HG03097 (cell line): ENCODE results near the gene ACBD3.
A peak's percentile ranks its signal among the peaks of the same experiment; 100 is the strongest.

ENCODE experiments used
- ATAC-seq: cut with Tn5 transposase; IDR thresholded peaks from one replicate; pipeline ENCODE4 v1.9.1; 2021; ENCODE audit not compliant: unreplicated experiment, low FRiP score

ACBD3 gene

DNA sequence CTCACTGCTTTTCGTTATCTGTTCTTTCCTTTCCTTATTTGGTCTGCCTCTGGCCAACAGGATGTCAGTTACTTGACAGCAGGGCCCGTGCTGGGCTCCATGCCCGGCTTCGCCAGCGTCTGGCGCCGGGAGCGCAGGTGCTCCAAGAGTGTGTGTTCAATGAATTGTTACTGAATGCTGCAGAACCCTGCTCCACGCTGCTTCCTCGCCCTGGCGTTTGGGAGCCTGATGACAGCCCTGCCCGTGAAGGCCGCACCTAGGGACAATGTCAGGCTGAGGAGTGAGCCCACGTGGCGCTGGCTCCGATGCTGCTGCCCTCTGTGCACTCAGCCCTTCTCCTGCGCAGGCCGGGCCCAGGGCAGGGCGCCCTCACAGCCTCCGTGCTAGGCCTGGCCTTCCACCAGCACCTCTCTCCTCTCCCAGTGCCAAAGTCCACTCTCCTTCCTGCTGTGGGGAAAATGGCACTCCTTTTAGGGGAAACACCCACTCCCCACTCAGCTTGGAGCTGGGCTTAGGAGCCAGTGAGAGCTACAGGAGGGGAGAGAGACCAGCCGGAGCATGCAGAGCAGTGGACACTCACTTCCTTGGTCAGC, 51.4 kb downstream of the ACBD3 start:
- no peak for ATAC-seq

DNA sequence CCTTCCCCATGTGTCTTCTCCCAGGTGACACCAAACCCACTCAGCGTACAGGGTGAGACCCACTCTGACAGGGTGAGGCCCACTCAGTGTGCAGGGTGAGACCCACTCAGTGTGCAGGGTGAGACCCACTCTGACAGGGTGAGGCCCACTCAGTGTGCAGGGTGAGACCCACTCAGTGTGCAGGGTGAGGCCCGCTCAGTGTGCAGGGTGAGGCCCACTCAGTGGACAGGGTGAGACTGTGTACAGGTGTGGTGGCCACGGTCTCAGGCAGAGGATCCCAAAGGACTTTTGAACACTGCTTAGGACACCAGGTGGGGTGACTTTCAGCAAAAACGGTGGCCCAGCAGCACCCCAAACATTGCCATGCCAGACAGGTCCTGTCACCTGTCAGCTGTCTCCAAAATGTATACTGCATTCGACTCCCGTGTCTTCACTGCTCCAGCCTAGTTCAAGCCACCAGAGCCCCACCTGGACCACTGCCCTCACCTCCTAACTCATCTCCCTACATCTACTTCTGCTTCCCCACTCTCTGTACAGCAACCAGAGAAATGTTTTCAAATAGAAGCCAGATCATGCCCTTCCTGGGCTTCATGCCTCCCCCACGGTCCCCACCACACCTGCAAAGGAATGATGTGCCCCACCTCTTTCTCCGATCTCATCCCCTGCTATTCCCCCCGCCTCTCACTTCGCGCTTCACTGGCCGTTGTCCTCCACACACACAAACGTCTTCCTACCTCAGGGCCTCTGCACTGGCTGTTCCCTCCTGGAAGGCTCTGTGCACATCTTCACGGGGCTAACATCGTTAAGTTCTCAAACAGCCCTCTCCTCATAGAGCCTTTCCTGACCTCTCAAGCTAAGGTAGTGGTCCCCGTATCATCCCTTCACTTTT, 52.1 kb downstream of the ACBD3 start:
- no peak for ATAC-seq

DNA sequence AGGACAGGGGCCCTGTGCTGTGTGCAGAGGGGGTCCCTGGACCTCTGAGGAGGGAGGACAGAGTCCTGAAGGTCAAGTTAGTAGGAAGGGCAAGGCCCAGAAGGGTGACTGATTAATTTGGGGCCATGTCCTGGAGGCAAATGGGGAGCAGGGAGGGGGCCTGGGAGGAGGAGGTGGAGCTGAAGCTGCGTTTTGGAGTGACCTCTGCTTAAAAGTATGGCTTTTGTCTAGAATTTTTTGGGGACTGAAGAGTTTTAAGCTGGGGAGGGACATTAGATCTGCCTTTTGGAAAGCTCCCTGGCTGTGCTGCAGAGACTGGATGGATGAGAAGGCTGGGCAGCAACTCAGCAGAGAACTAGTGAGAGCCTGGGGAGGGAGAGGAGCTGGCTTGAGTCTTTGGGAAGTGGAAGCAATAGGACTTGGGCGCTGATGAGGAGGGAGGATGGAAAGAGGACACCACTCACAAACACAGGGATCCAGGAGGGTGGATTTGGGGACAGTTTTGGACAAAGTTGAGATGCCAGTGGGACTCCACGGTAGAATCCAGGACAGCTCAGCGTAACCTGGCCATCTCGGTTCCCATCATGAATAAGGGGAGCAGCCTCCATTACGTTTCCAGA, 52.9 kb downstream of the ACBD3 start:
- no peak for ATAC-seq

DNA sequence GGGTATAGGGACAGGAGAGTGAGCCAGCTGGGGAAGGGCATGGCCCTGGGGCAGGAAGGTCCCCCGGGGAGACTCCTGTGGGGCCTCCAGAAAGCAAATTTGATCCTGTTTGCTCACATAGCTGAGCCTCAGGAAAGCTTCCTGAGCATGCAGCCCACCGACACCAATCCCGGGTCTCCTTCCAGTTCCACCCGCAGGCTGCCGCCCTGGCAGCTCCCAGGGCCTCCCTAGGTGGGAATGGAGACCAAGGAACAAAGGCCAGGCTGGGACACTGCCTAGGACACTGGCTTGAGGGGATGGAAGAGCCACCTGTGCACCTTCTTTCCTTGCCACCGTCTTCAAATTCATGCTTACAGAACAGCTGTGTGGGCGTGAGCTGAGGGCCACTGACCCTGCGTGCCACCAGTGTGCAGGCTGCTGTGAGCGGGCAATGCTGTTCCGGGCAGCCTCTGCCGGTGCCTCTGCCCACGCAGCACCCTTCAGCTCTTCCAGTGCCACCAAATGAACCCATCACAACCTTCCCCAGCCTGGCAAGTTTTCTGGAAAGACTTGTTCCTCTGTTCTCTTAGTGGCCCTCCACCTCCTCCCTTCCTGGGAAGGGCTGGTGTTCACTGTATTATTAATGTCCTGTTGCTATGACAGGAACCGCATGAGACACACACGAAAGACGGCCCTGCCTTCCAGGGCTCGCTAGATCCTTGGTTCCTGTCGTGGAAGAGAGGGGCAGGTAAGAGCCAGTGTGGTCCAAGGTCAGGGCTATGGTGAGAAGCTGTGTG, 53.6 kb downstream of the ACBD3 start:
- ATAC-seq = no peak

DNA sequence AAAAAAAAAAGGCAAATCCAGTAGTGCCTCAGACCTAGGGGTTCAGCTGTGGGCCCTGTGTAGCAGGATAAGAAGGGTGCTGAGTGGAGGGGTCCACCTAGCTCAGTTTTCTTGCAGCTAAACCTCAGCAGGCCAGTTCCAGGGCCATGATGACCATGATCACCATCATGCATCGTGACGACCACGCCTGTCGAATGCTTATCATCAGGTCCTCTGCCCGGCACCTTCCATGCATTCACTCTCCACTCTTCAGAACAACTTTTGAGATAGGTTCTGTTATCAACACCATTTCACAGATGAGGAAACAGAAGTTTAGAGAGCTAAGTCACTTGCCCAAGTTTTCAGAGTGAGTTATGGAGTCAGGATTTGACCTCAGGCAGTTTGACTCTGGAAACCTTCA, 54.9 kb downstream of the ACBD3 start:
- no peak for ATAC-seq

DNA sequence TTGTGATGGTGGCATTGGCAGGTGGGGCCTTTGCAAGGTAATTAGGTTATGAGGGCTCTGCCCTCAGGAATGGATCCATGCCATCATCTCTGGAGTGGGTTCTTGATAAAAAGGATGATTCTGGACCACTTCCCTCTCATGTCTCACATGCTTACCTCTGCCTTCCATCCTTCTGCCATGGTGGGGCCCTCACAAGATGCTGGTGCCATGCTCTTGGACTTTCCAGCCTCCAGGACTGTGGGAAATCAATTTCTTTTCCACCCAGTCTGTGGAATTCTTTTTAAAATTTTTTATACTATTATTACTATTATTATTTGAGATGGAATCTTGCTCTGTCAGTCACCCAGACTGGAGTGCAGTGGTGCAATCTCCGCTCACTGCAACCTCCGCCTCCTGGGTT, 57.3 kb downstream of the ACBD3 start:
- ATAC-seq = no peak

DNA sequence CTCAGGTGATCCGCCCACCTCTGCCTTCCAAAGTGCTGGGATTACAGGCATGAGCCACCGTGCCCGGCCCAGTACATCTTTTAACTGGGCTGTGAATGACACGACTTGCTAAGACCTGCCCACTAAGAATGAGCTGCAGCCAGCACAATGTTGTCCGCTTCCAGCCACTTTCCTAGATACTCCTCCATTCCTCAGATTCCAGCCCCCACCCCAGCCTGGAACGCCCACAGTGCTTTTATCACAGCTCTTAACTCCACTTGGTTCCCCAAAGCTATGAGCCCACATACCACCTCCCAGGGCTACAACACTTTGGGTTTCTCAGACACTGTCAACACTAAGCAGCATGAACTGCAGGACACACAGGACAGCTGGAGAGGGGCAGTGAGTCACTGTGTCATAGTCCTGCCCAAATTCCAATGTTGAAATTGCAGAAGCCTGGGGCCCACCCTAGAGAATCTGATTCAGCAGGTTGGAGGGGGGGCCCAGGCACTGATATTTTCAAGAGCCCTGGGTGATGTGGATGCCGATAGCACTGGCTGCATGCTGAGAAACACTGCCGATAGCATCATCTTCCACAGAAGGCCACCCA, 58.0 kb downstream of the ACBD3 start:
- no peak for ATAC-seq

DNA sequence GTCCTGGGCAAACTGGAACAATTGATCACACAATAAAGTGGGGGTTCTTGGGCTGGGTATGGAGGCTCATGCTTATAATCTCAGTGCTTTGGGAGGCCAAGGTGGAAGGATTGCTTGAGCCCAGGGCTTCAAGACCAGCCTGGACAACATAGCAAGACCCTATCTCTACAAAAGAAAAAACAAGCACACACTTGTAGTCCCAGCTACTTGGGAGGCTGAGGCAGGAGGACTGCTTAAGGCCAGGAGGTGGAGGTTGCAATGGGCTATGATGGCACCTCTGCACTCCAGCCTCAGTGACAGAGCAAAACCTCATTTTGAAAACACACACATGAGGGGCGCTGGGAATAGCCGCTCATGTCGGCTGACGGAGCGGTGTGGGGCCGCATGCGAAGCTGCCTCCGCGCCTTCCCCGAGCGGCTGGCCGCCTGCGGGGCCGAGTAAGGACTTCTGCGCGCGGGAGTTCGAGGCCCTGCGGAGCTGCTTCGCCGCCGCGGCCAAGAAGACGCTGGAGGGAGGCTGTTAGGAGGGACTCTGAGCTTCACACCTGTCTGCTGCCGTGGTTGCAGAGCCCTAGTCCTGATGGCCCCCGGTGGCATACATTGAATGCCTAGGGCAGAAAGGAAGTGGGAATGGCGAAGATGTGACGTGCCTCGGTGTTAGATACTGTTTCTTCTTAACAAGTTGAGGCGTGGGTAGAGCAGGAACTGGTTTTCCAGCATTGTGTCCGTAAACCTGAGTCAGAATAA, 59.5 kb downstream of the ACBD3 start:
- ATAC-seq = peak; percentile 5

DNA sequence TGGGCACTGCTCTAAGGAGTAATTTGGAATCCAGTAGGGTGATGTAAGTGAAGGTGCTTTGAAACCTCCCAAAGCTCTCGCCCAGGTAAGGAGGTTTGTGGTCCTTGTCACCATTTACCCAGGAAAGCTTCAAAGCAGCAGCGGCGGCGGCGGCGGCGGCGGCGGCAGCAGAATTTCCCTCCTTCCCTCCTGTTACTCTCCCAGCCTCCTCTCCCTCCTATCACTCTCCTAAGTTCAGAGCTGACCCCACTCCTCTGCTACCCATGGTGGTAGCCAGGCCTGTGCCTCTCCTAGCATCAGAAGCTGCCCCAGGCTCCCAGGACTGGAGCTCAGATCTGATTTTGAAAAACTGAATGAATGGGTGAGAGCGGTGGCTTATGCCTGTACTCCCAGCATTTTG, 60.7 kb downstream of the ACBD3 start:
- ATAC-seq = no peak

DNA sequence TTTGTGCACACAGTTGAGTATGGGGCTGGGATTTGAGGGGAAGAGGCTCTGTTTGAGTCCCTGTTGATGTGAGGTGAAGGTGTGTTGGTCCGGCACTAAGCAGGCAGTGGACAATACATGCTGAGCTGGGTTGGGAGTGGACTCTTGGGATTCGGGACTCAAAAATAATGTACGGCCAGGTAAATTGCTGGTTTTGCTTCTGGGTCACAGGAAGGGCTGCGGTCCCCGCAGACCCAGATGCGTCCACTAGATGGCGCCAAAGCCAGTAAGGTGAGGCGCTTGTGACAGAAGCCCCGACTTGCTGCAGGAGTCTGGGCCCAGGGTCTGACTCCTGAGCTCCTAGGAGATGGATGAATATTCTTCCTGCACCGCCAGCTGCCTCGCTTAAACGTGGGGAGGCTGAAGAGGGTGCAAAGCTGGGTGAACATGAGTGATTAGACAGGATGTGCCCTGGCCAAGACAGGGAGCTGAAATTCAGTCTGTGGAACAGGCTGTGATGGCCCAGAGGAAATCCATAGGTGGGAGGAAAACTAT, 61.4 kb downstream of the ACBD3 start:
- ATAC-seq = peak; percentile 23

DNA sequence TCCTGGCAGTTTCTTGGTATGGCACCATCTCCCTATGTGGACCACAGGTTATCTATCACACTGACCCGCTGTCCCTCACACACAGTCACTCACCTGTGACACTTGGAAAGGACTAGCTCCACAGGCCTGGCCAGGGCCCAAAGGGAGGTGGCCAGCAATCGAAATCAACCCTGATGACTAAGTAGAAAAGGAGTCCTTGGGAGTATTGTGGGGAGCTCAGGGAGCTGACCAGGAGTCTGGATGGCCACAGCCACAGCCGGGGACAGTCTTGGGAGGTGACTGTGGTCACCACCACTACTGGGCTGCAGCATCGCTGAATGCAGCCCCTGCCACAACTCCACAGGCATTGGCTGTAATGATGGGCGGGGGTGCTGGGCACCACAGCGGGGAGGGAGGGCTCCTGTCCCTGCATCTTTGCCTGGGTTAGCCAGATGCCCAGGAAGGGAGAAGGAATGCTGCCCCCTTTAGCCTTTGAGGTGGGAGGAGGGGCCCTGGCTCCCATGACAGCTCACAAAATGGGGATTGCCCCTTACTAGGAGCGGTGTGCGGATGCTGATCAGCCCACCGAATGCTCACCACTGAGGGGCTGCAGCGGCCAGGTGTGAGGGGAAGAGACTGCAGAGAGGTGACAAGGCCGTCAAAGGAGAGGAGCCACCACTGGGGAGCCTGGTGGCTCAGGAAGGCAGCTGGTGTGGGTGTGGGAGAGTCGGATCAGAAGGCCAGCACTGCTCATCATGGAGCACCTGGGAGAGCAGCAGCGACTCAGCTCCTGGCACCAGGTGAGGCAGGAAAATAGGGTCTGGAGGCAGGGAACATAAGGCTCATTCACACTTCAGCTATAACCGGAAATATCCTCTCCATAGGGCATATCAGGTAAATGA, 62.7 kb downstream of the ACBD3 start:
- ATAC-seq = no peak

DNA sequence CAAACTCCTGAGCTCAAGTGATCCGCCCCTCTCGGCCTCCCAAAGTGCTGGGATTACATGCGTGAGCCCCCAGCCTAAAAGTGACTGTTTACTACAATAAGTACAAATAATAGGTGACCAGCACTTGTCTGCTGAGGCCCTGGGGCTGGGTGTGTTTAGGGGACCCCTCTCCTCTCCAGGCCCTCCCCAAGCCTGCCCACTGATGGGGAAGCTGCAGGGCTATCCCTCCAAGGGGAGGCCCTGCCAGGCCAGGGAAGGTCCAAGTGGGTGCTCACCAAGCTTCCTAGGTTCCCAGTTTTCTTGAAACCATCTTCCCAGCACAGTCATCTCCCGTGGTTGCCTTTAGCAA, 63.4 kb downstream of the ACBD3 start:
- no peak for ATAC-seq

DNA sequence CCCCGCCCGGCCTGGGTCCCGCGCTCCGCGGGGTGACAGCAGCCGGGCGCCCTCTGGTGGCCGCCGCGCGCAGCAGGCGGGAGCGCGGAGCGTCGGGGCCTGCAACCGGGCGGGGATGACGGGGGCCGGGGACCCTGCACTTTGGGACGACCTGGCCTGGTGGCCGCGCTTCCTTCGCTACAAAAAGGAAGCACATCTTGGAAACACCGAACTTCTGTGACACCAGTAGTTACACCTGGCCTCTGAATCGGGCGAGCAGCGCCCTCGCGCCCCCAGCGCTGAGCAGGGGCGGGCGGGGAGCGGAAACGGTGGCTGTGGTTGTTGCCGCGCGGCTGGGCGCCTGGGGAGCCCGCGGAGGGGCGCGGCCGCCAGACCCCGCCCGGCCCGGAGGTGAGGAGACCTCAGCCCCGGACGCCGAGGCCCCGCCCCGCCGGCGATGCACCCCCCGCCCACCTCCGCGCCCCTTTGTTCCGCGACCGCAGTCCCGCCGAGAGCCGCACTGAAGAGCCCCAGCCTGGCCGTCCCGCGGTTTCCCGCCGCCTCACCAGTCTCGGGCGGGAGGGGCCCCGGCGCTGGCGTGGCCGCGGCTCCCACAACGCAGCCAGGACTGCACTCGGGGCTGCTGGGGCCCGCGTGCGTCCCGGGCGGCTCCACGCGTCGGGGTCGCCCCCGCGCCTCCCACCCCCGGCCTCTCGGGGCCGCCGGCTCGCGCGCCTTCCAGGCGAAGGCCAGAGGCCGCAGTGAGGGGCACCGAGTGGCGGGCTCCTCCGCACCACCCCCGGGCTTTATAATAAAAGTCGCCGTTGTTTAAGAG, 64.7 kb downstream of the ACBD3 start:
- peak; percentile 61 for ATAC-seq

DNA sequence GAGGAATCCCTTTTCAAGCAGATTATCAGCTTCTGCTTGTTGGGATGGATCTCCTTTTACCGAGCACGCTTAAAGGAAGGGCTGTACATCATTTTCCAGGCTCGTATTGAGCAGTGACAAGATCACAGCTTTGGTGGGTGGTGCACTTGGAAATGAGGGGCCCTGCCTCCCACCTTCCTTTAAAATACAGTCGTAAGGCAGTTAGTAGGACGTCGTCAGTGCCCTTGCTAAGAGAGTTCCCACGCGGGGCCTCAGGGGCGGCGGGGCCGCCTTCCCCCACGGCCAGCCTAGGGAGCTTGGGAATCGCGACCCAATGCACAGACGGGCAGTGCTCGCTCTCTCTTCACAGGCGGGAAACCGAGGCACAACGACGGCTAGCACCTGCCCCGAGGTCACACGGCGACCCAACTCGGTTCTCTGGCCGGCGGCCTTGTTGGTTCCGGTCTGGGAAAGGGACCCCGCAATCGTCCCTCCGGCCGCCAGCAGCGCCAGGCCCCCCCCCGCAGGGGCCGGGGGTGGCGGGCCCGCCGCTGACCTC, 65.4 kb downstream of the ACBD3 start:
- ATAC-seq = no peak

DNA sequence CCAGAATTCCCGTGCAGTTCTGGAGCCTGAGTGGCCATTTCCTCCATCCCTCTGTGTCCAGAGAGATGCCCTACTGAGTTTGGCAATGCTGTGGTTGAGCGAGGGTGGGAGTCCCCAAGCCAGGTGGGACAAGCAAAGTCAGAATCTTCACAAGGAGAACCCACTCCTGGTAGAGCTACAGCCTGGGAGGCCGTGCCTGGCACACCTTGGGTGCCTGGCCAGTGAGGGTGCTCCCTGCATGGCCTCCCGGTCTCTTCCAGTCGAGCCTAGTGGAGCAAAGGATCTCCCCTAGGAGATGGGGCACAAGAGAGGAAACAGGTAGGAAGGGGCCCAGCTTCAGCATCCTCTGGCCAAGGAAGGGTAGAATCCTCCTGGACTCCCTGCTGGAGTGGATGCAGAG, 66.1 kb downstream of the ACBD3 start:
- ATAC-seq = no peak

DNA sequence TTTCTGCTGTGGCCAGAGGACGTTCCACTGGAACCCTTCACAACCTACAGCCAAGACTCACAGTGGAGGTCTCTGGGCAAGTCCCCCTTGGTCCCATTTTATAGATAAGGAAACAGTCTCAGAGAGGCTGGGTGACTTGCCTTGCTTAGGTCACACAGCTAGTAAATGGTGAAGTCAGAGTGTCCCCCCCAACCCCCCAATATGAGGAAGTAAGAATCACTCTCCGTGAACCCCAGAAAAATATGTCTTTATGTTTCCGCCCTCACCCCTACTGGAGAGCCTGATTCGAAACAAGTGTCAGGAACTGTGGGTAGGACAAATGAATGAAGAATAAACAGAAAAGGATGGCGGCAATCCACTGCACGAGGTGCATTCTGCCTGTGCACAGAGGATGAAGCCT, 67.4 kb downstream of the ACBD3 start:
- no peak for ATAC-seq

DNA sequence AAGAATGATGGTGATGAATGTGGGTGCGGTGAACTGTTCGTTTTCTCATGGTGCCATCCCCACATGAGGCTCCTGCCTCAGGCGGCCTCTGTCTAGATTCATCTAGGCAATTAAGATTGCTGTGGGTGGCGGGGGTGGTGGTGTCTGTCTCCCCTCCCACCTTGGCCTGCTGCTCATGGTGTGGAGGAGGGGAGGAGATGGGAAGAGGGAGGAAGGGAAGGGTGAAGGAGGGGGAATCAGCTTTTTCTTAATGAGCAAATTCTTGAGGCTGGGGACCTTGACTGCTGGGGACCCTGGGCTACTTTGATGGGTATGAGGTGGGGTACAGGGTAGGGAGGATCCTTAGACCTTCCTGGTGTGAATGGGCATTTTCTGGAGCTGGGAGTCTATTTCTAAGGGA, 68.2 kb downstream of the ACBD3 start:
- no peak for ATAC-seq

DNA sequence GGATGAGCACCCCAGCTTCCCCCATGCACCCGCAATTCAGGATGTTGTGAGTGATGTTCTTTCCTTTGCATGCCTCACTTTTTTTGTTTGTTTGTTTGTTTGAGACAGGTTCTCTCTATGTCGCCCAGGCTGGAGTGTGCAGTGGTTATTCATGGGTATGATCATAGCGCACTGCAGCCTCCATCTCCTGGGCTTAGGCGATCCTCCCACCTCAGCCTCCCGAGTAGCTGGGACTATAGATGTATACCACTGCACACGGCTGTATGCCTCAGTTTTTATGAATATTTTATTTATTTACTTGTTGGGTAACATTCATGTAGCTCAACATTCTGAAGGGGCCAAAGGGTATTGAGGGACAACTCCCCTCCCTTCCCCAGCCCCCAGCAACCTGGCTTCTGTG, 69.2 kb downstream of the ACBD3 start:
- ATAC-seq = no peak
